GM12878 (cell line): ENCODE data around the gene CORO1C. TPM values are rescaled to one million over a fixed set of nuclear protein-coding genes. Genes with fewer than 3 reads are reported as not detected.

ENCODE experiments used
- BRCA1 ChIP-seq: IDR thresholded peaks from 2 replicates; pipeline ENCODE4 v1.6.1; 2011; ENCODE audit warnings: low read depth, low read length, improper control_type of control experiment
- CBX3 ChIP-seq: fragments of 200-600 bp; sonication (generic); IDR thresholded peaks from 2 replicates; pipeline ENCODE4 v1.6.1; 2016; ENCODE audit warnings: low read depth, borderline replicate concordance
- CHD2 ChIP-seq: IDR thresholded peaks from 2 replicates; pipeline ENCODE4 v1.6.1; 2011; ENCODE audit warnings: low read depth, low read length, improper control_type of control experiment, borderline replicate concordance
- CREM ChIP-seq: IDR thresholded peaks from 2 replicates; pipeline ENCODE4 v1.6.1; 2014; ENCODE audit warnings: antibody characterized with exemption, low read depth
- EED ChIP-seq: sonication (generic); IDR thresholded peaks from 2 replicates; pipeline ENCODE4 v1.6.1; 2016; ENCODE audit warnings: antibody characterized with exemption, low read depth
- ETV6 ChIP-seq, 2 experiments: fragments of 450-650 bp in 1 of 2; IDR thresholded peaks in 1 of 2; conservative IDR thresholded peaks in 1 of 2; 2 replicates each; pipeline ENCODE4 v1.6.1; 2014; ENCODE audit warnings: antibody characterized with exemption in 1 of 2, borderline replicate concordance in 1 of 2, low read depth in 1 of 2, mild to moderate bottlenecking in 1 of 2, moderate library complexity in 1 of 2
- HCFC1 ChIP-seq: fragments of 150-350 bp; IDR thresholded peaks from 2 replicates; pipeline ENCODE4 v1.6.1; 2014; ENCODE audit warnings: low read length
- HDAC2 ChIP-seq: fragments of 200-600 bp; sonication (generic); IDR thresholded peaks from 2 replicates; pipeline ENCODE4 v1.6.1; 2017
- HDAC6 ChIP-seq: fragments of 200-600 bp; sonication (generic); IDR thresholded peaks from one replicate; pipeline ENCODE4 v1.8.0; 2017; ENCODE audit warnings: antibody characterized with exemption; ENCODE audit not compliant: unreplicated experiment
- IRF5 ChIP-seq: fragments of 450-650 bp; IDR thresholded peaks from 2 replicates; pipeline ENCODE4 v1.6.1; 2017; ENCODE audit warnings: borderline replicate concordance
- KLF5 ChIP-seq: fragments of 450-650 bp; IDR thresholded peaks from 2 replicates; pipeline ENCODE4 v1.6.1; 2014; ENCODE audit warnings: mild to moderate bottlenecking; ENCODE audit not compliant: partially characterized antibody
- MEF2B ChIP-seq: fragments of 450-650 bp; IDR thresholded peaks from 2 replicates; pipeline ENCODE4 v1.6.1; 2018; ENCODE audit warnings: mild to moderate bottlenecking, moderate library complexity; ENCODE audit not compliant: partially characterized antibody, poor library complexity, severe bottlenecking
- NFIC ChIP-seq: IDR thresholded peaks from 2 replicates; pipeline ENCODE4 v1.6.1; 2012; ENCODE audit warnings: low read depth, mild to moderate bottlenecking, inconsistent platforms, low read length, moderate library complexity
- NR2F1 ChIP-seq: fragments of 450-650 bp; conservative IDR thresholded peaks from 2 replicates; pipeline ENCODE4 v1.6.1; 2017; ENCODE audit warnings: mild to moderate bottlenecking
- PBX3 ChIP-seq: IDR thresholded peaks from 2 replicates; pipeline ENCODE4 v1.6.1; 2011; ENCODE audit warnings: mild to moderate bottlenecking, low read depth, low read length, moderate library complexity; ENCODE audit not compliant: insufficient replicate concordance
- PML ChIP-seq: IDR thresholded peaks from 2 replicates; pipeline ENCODE4 v1.6.1; 2012; ENCODE audit warnings: low read length, inconsistent platforms
- POLR2AphosphoS2 ChIP-seq: IDR thresholded peaks from 2 replicates; pipeline ENCODE4 v1.6.1; 2011; ENCODE audit warnings: low read depth, mild to moderate bottlenecking, low read length, improper control_type of control experiment, moderate library complexity
- POU2F2 ChIP-seq: IDR thresholded peaks from 3 replicates; pipeline ENCODE4 v1.6.1; 2011; ENCODE audit warnings: low read depth, mild to moderate bottlenecking, low read length, borderline replicate concordance
- RAD21 ChIP-seq: IDR thresholded peaks from 2 replicates; pipeline ENCODE4 v1.6.1; 2011; ENCODE audit warnings: mild to moderate bottlenecking, low read depth, low read length, moderate library complexity; ENCODE audit not compliant: insufficient read depth
- RUNX3 ChIP-seq: IDR thresholded peaks from 2 replicates; pipeline ENCODE4 v1.6.1; 2012; ENCODE audit warnings: low read length, inconsistent platforms
- SIN3A ChIP-seq: IDR thresholded peaks from 2 replicates; pipeline ENCODE4 v1.6.1; 2012; ENCODE audit warnings: low read depth, low read length, improper control_type of control experiment
- SIX5 ChIP-seq: IDR thresholded peaks from 2 replicates; pipeline ENCODE4 v1.6.1; 2011; ENCODE audit warnings: mild to moderate bottlenecking, low read depth, low read length, moderate library complexity; ENCODE audit not compliant: severe bottlenecking
- SMC3 ChIP-seq: IDR thresholded peaks from 2 replicates; pipeline ENCODE4 v1.6.1; 2011; ENCODE audit warnings: low read length, improper control_type of control experiment, borderline replicate concordance
- SP1 ChIP-seq: IDR thresholded peaks from one replicate; pipeline ENCODE4 v1.6.1; 2011; ENCODE audit warnings: low read depth, low read length
- ZNF217 ChIP-seq: fragments of 450-650 bp; IDR thresholded peaks from 2 replicates; pipeline ENCODE4 v1.6.1; 2017; ENCODE audit warnings: antibody characterized with exemption, mild to moderate bottlenecking
- ZNF687 ChIP-seq: fragments of 450-650 bp; IDR thresholded peaks from 2 replicates; pipeline ENCODE4 v1.6.1; 2017; ENCODE audit warnings: mild to moderate bottlenecking, moderate library complexity
- polyA plus RNA-seq, 11 experiments: library from polyadenylated mRNA; depleted of rRNA in 4 of 11; unstranded in 6 of 11; stranded (reverse) in 5 of 11; fragments of >200 nt; fragmentation: Nextera tagmentation in 4 of 11; fragmentation: Illumina TruSeq in 1 of 11; extraction: Ambion mirVana in 4 of 11; extraction: Trizol in 1 of 11; gene quantifications; 1 replicate in 1 of 11; 2 replicates in 10 of 11; pipeline versions ENCODE4 v1.2.1 to v1.2.3, GENCODE V29; 2011 to 2016; ENCODE audit warnings: inconsistent platforms in 2 of 11, missing spikeins in 2 of 11, low read depth in 1 of 11
- total RNA-seq, 4 experiments: library from RNA; depleted of rRNA in 3 of 4; stranded (reverse); fragments of >200 nt in 3 of 4; fragmentation: Illumina TruSeq in 1 of 4; extraction: Trizol in 1 of 4; gene quantifications; 2 replicates each; pipeline versions ENCODE4 v1.2.1 to v1.2.3, GENCODE V29; 2013 to 2021

The CORO1C gene
- total and polyA plus RNA-seq, 10 of the 15 experiments (the other 5 are each of a cell fraction or from before 2014, with no cell fraction given), result 52.7 to 254 (median 171) TPM

DNA sequence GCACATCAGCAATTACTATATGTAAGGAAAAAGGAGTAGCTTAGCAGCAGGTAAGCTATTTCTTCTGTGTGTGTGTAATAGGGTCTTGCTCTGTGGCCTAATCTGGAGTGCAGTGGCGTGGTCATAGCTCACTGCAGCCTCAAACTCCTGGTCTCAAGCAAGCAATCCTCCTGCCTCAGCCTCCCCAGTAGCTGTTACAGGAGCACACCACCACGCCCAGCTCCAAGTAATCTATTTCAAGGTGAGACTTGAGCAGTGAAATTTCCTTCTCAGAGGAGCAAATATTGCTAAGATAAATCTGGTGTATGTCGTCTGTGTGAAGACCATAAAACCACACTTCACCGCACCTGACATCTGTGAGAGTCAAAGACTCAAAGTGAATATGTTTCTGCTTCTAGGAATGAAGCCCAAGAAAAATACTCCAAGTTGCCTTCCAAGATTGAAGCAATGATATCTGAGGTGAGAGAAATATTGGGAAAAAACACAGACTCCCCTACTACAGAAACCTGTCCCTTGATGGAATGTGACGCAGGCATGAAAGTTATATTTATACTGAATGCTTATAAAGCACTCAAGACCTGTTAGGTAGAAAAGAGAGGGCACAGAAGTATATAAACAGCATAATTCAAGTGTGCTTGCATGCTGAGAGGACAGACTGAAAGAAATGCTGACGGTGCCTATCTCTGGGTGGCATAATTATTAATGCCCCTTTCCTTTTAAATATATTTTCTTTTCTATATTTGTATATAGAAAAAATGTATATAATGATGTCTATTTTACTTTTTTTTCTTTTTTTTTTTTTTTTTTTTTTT lies 95.1 kb downstream of the CORO1C start (continued):
- no peak for TF ChIP-seq ZNF687
- no peak for TF ChIP-seq RAD21
- TF ChIP-seq KLF5, result no peak
- TF ChIP-seq BRCA1, result no peak
- TF ChIP-seq RUNX3, result peak; percentile 39; the same call in 1 of the 2 replicates
- no peak for TF ChIP-seq SIX5
- TF ChIP-seq NR2F1, result no peak
- no peak for TF ChIP-seq POU2F2
- TF ChIP-seq CHD2, result no peak
- TF ChIP-seq ETV6 (conservative IDR thresholded peaks at IDR 0.05 in 1 of 2, IDR thresholded peaks at IDR 0.05 in 1 of 2; ENCODE audit: borderline replicate concordance in 1 of 2, low read depth in 1 of 2), result no peak
- no peak for TF ChIP-seq SMC3
- no peak; the same call in 1 of the 2 replicates for TF ChIP-seq PML
- no peak for TF ChIP-seq EED
- no peak for TF ChIP-seq HDAC6
- no peak for TF ChIP-seq SP1
- TF ChIP-seq CBX3, result no peak
- TF ChIP-seq MEF2B, result no peak
- no peak for TF ChIP-seq CREM
- 0 out of 2 replicates have a peak, but pooled peaks have one; percentile 15 for TF ChIP-seq ZNF217
- no peak for TF ChIP-seq HDAC2
- TF ChIP-seq NFIC, result no peak; the same call in 1 of the 2 replicates
- TF ChIP-seq IRF5, result no peak
- TF ChIP-seq HCFC1, result no peak
- no peak for TF ChIP-seq PBX3
- peak; percentile 94 for TF ChIP-seq POLR2AphosphoS2
- no peak for TF ChIP-seq SIN3A
